ENCODE data around the gene SLC25A4.
"Not testable (repeated sequence)": the region's sequence is repeated elsewhere in the genome, so short reads cannot be mapped to it uniquely, and the experiment has no call there.

Gene SLC25A4

DNA sequence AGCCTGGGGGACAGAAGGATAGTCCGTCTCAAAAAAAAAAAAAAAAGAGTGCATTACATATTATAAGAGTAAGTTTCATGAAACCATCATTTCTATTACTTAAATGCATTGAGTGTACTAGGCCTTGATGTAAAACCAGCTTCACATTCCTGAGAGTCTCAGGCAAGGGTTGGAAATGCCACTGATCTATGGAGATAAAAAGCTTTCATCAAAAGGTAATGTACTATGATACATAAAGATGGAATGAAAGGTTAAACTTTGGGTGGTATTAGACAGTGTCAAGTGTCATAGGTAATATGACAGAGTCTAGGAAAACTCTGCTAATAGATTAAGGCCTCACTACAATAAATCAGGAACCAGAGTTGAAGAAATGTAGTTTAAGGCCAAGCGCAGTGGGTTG, 53.4 kb downstream of the SLC25A4 start:
- no peak for DNase-seq (ENCODE audit: extremely low read depth, low read depth)
- TF ChIP-seq, protein P1, sequence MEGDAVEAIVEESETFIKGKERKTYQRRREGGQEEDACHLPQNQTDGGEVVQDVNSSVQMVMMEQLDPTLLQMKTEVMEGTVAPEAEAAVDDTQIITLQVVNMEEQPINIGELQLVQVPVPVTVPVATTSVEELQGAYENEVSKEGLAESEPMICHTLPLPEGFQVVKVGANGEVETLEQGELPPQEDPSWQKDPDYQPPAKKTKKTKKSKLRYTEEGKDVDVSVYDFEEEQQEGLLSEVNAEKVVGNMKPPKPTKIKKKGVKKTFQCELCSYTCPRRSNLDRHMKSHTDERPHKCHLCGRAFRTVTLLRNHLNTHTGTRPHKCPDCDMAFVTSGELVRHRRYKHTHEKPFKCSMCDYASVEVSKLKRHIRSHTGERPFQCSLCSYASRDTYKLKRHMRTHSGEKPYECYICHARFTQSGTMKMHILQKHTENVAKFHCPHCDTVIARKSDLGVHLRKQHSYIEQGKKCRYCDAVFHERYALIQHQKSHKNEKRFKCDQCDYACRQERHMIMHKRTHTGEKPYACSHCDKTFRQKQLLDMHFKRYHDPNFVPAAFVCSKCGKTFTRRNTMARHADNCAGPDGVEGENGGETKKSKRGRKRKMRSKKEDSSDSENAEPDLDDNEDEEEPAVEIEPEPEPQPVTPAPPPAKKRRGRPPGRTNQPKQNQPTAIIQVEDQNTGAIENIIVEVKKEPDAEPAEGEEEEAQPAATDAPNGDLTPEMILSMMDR (IDR thresholded peaks at IDR 0.05; ENCODE audit: low read depth, low read length) = no peak

DNA sequence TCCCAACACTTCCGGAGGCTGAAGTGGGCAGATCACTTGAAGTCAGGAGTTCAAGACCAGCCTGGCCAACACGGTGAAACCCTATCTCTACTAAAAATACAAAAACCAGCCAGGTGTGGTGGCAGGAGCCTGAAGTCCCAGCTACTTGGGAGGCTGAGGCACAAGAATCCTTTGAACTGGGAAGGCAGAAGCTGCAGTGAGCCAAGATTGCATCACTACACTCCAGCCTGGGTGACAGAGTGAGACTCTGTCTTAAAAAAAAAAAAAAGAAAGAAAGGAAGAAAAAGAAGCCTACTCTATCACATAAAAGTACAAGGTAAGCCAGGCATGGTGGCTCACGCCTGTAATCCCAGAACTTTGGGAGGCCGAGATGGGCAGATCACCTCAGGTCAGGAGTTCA, 55.1 kb downstream of the SLC25A4 start:
- not testable (repeated sequence) for DNase-seq (ENCODE audit: extremely low read depth, low read depth)

All from AG09319 (cell line).